GM21360 (cell line): ENCODE results near the gene MRPL34.

ENCODE experiments used
- ATAC-seq: cut with Tn5 transposase; IDR thresholded peaks from one replicate; pipeline ENCODE4 v1.9.1; 2021; ENCODE audit warnings: mild to moderate bottlenecking, moderate library complexity; ENCODE audit not compliant: unreplicated experiment

Gene MRPL34

DNA sequence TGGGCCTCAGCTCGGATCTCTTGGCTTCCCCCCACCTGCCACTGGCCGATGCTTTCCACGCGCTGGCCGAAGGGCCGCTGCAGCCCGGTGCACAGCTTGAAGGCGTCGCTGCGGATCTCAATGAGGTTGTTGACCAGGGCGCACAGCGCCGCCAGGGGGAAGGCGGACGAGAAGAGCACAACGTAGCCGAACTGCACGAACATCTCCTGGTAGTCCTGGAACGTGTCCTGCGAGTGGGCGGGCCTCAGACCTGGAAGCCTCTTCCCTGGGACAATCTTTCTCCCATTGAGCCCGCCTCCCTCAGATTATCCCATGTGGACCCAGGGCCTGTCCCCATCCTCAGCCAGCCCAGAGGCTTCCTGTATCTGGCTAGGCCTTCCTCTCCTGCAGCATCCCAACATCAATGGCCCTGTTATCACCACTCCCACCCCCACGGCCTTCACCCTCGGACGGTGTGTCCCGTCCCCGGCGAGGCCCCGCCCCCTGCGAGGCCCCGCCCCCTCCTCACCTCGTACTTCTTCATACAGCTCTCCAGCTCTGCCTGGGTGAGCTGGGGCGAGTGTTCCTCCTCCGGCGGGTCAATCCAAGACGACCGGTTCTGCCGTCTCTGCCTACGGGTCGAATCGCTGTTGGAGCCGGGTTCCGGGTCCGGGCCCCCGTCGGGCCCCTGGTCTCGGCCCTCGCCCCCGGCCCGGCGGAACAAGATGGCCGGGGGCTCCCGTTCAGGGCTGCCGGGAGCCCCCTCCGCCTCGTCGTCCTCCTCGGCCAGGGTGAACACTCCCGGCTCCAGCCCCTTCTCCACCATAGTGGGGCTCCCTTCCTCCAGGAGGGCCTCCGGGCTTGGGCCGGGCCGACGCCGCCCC is 22.2 kb downstream of the MRPL34 start:
- no peak for ATAC-seq

DNA sequence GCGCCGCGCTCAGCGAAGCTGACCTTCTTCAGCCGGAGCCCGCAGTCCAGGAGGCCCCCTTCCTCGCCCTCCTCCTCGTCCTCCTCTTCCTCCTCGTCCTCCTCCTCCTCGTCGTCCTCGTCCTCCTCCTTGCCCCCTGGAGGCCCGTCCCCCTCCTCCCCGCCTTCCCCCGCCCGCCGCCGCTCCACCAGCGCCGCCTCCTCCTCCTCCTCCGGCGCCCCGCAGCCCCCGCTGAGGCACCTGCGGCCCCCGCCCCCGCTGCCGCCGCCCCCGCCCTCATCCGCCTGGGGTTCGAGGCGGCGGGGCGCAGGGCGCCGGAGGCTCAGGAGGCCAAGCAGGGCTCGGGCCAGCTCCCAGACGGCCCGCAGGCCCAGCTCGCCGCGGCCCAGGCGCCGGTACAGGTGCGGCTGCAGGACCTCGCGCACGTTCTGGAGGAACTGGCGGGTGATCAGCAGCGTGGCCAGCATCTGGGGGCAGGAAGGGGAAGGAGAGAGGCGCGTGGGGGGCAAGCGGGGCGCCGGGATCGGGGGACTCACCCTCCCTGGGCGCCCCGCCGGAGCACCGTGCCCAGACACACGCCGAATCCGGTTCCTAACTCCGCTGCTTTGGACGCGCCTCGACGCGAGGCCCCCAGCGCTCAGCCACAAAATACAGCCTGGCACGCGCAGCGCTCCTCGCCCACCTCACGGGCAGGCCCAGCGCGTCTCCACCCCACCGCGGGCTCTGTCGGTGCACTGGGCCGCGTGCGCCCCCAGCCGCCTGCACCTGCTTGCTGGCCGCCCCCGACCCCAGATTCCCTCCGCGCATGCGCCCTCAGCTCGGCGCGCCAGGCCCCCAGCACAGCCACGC is 23.1 kb downstream of the MRPL34 start:
- no peak for ATAC-seq

- no peak for ATAC-seq
These were observed 23.9 kb downstream of the MRPL34 start for GRCh38 chr19:17329366-17330261.

DNA sequence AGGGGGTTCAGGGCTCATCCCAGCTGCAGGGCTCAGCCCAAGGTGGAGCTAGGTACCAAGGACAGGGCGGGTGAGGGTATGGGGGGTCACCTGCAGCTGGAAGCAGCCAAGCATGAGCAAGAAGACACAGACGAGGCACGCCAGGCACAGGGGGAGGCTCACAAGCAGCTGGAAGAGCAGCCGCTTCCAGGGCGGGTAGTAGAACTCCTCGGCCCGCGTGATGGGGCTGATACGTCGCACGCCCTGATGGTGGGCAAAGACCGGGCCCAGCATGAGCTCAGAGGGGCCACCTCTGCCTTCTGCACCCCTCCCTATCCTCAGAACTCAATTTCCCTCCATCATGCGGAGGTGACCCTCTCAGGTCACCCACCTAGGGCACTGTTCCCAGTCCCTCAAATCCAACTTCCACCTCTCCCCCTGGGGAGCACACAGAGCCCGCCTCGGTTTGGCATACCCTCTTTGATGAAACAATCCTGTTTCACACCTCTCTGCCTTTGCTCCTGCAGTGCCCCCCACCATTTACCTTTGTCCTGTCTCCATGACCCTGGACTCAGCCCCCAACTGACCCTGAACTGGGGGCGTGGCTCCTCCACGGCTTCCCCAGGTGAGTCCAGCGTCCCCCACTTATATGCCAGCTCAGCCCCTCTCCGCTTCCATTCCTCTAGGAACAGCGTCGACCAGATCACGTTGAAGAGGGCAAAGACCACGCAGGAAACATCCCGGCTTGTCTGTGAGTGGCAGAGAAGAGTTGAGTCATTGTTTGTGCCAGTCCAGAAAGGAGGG is 24.8 kb downstream of the MRPL34 start:
- no peak for ATAC-seq

- ATAC-seq: no peak
These were observed 25.4 kb downstream of the MRPL34 start for GRCh38 chr19:17331045-17331558.

DNA sequence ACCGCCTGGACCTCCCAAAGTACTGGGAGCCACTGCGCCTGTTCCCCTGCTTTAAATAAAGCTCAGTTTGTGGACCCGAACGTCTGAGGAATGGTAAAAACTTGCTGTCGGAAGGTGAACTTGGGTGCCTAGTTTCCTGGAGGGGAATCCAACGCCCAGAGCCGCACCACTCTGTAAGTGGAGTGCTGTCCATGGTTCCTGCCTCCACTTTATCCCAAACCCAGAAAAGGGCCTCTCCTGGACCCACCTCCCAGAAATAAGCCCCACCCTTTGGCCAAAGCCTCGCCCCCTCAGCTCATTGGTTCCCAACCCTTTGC is 26.6 kb downstream of the MRPL34 start:
- no peak for ATAC-seq

GRCh38 chr19:17332677-17333581 is 27.3 kb downstream of the MRPL34 start:
- ATAC-seq: no peak

DNA sequence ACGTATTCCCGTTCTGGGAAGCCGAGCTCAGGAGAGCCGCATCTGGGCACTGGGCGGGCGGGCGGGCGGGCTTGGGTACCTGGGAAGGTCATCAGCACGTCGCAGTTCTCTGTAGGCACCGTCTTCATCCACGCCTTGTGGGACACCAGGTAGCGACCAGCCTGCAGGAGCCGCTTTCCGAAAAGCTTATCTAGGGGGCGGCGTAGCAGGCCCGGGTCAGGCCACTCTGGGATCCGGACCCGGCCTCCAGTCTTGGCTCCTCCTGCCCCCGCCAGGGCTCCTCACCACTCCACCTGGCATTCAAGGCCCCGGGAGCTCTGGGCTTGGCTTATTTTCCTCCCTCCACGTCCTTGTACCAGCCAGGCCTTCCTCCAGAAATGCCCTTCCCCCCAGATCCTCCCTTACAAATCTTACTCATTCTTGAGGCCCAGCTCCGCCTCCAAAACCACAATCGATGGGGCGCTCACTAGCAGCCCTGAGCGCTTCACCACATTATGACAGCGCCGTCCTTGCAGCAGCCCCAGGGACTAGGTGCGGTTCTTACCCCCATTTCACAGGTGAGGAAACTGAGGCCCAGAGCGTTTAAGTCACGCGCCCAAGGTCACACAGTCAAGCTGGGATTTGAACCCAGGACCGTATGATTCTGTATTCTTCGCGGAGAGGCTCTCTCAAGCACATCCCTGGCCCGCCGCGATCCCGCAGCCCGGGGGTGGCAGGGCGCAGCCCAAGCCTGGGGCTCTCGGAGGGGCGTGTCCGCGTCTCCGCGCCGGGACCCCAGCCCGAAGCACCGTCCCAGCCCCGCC is 28.1 kb downstream of the MRPL34 start:
- no peak for ATAC-seq

GRCh38 chr19:17334414-17335409 is 29.0 kb downstream of the MRPL34 start, which contains the start of gene ANO8:
Gene ANO8, minus strand, starts transcription at chr19:17334855. Its CDS starts 185 bp downstream, at chr19:17334670.
- no peak for ATAC-seq

GRCh38 chr19:17335575-17335974 is 29.9 kb downstream of the MRPL34 start:
- ATAC-seq: no peak

DNA sequence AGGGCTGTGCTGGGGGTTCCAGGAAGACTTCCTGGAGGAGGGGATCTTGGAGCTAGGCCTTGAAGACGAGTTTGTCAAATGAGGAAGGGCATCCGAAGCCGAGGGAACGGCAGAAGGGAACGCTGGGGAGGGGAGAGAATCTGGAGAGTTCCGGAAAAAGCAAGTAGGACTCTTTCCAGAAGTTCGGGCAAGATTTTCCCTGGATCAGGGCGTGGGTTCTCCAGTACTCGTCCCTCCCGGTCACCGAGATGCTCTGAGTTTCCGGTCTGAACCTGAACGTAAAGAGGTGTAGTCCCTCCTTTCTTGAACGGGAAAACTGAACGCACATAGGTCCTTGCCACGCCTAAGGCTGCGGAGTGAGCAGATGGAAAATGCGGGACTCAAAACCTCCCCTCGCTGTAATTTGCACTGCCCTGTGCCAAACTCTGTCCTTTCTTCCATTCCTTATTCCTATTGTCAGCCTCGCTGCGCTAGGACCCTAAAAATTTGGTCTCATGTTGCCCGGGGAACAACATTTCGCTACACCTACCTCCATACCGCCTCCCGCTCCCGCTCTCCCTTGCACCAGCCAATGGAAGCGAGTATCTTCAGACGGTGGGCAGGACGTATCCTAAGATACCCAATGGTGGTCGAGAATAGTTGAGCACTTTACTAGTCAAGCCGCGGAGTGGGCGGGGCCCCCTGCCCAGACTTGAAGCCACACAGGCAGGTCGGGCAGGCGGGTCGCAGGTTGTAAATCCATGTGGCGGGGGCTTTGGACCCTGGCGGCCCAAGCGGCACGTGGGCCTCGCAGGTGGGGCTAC is 31.4 kb downstream of the MRPL34 start, which contains the start of gene GTPBP3:
GTPBP3 (plus strand) TSS at position 682 of the 803 bp plus-strand sequence; CDS start at position 741, 59 bp downstream.
- peak; percentile 73 for ATAC-seq

DNA sequence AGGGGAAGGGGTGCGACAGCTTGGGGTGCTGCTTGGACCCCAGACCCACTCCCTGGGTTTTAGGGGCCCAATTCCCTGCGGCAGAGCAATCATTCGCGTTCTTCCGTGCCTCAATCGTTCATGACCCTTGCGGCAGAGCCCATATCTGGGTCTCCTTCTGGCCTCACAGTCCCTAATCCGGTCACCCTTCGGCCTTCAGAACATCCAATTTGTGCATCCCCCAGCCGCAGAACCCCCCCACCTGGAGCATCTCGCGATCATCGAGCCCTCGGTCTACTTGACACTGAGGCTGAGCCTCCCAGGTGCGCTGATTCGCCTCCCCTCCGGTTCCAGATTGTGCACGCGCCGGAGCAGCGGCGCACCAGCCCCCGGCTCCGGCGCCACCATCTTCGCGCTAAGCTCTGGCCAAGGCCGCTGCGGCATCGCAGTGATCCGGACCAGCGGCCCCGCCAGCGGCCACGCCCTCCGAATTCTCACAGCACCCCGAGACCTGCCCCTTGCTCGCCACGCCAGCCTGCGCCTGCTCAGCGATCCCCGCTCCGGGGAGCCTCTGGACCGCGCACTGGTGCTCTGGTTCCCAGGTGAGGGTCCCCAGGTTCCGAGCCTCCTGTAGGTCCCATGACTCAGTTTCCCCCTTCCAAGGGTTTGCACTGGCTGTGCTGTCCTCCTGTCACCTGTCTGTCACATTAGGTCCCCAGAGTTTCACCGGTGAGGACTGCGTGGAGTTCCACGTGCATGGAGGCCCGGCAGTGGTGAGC is 32.2 kb downstream of the MRPL34 start:
- no peak for ATAC-seq

DNA sequence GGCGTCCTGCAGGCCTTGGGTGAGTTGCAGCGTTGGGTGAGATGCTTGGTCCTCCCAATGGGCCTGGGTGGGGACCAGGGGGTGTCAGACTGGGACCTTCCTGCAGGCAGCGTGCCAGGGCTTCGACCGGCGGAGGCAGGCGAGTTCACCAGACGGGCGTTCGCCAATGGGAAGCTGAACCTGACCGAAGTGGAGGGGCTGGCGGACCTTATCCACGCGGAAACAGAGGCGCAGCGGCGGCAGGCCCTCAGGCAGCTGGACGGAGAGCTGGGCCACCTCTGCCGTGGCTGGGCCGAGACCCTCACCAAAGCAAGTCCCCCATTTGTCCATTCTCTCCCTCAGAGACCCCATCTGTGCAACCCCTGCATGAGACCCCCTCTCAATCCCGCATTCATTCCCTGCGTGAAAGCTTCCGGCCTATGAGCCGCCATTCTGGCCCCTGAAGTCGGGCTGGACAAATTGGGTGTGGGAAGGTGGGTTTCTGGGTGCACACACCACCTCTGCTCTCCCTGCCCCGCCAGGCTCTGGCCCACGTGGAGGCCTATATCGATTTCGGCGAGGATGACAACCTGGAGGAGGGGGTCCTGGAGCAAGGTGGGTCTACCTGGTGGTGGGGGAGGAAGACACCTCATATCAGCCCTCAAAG is 32.9 kb downstream of the MRPL34 start:
- ATAC-seq: no peak

DNA sequence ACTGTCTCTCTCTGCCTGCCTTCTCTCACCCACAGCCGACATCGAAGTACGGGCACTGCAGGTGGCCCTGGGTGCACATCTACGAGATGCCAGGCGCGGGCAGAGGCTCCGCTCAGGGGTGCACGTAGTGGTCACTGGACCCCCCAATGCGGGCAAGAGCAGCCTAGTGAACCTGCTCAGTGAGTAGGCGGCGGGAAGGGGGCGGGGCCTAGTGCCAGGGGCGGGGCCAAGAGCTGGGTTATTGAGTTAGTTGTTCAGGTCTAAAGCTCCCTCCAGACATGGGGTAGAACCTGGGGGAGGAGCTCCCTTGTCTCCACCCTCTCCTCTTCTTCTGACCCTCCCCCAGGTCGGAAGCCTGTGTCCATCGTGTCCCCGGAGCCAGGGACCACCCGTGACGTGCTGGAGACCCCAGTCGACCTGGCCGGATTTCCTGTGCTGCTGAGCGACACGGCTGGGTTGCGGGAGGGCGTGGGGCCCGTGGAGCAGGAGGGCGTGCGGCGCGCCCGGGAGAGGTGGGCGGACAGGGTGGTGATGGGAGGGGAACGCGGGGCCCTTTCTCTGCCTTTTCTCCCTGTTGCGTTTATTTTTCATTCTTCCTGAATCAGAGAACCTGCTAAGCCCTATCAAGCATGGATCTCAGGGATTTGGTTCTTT is 33.5 kb downstream of the MRPL34 start:
- no peak for ATAC-seq
